ENCODE results near the gene THSD4. TPM values are rescaled to one million over a fixed set of nuclear protein-coding genes. Genes with fewer than 3 reads are reported as not detected.

The THSD4 gene
- polyA plus RNA-seq, 1 experiment = 18.8 TPM

GRCh38 chr15:71573599-71573998 is 458.3 kb downstream of the THSD4 start:
- Histone ChIP-seq H3K4me3 (ENCODE audit: low read depth, low read length) (no peak overlapping the region), H3K36me3 (ENCODE audit: control insufficient read depth, insufficient read depth, low read length) (no peaks in the 10 kb centered on the region), H3K27me3 (ENCODE audit: control insufficient read depth, insufficient read depth, low read length) (no peaks in the 10 kb centered on the region)
- no peak for TF ChIP-seq CTCF (IDR thresholded peaks at IDR 0.05; ENCODE audit: insufficient read depth, low read depth, low read length)
- ChIA-PET CTCF (interaction anchor here (1.7 to 5.0 kb wide), 4 partner anchors 11 to 157 kb away, joined by 5 to 60 read pairs (median 23); no protein-coding TSS in a partner anchor), POLR2A (no interaction called here)
- no peak for DNase-seq (ENCODE audit: low read depth)

GRCh38 chr15:71575474-71576045 is 460.3 kb downstream of the THSD4 start:
- H3K36me3 ChIP-seq (ENCODE audit: control insufficient read depth, insufficient read depth, low read length) = no peaks in the 10 kb centered on the region
- H3K27me3 ChIP-seq (ENCODE audit: control insufficient read depth, insufficient read depth, low read length) = no peaks in the 10 kb centered on the region
- ChIA-PET CTCF (interaction anchor here (0.7 to 5.0 kb wide), 30 partner anchors 8 to 601 kb away, joined by 3 to 60 read pairs (median 3); no protein-coding TSS in a partner anchor), POLR2A (no interaction called here)
- H3K4me3 ChIP-seq (ENCODE audit: low read depth, low read length) = no peak overlapping the region
- DNase-seq (ENCODE audit: low read depth) = no peak
- TF ChIP-seq CTCF (IDR thresholded peaks at IDR 0.05; ENCODE audit: insufficient read depth, low read depth, low read length) = peak; percentile 62

DNA sequence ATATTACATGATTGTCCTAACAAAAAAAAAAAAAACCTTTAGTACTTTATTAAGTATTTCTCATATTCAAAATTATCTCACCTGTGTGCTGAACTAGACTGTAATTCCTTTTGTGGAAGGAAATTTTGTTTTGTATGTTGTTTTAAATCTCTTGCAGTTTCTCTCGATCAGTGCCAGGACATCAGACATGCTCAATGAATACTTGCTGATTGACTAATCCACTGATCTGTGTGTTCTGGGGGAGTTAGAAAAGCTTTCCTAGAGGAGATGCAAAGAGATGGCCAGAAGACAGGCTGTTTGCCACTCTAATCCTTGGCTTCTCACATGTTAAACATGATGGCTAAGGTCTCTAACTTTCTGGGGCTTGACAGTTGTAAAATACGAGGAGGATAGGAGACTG is 461.8 kb downstream of the THSD4 start:
- TF ChIP-seq CTCF (IDR thresholded peaks at IDR 0.05; ENCODE audit: insufficient read depth, low read depth, low read length) = no peak
- CTCF ChIA-PET = interaction anchor here (0.9 to 4.4 kb wide), 5 partner anchors 16 to 222 kb away, joined by 3 to 39 read pairs (median 4); no protein-coding TSS in a partner anchor

DNA sequence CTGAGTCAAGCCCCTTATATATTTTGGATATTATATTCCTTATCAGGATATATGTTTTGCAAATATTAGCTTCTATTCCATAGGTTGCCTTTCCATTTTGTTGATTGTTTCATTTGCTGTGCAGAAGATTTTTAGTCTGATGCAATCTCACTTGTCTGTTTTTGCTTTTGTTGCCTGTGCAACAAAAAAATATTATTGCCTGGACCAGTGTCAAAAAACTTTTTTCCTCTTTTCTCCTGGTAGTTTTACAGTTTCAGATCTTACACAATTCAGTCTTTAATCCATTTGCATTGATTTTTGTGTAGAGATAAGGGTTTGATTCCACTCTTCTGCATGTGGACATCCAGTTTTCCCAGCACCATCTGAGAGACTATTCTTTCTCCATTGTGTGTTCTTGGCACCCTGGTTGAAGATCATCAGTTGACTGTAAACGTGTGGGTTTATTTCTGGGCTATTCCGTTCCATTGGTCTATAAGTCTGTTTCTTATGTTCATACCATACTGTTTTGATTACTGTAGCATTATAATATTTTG is 466.2 kb downstream of the THSD4 start:
- TF ChIP-seq CTCF (IDR thresholded peaks at IDR 0.05; ENCODE audit: insufficient read depth, low read depth, low read length) = no peak
- no peaks in the 10 kb centered on the region for H3K36me3 ChIP-seq (ENCODE audit: control insufficient read depth, insufficient read depth, low read length)
- no peaks in the 10 kb centered on the region for H3K27me3 ChIP-seq (ENCODE audit: control insufficient read depth, insufficient read depth, low read length)
- CTCF ChIA-PET = interaction anchor here (1.0 kb wide), 1 partner anchor 15 kb away, joined by 3 read pairs; no protein-coding TSS in a partner anchor
- no peak for DNase-seq (ENCODE audit: low read depth)
- POLR2A ChIA-PET = no interaction called here
- no peak overlapping the region for H3K4me3 ChIP-seq (ENCODE audit: low read depth, low read length)

More for the DNA sequence above, 461.8 kb downstream of the THSD4 start:
- Histone ChIP-seq H3K27me3 (ENCODE audit: control insufficient read depth, insufficient read depth, low read length) (no peaks in the 10 kb centered on the region), H3K4me3 (ENCODE audit: low read depth, low read length) (no peak overlapping the region), H3K36me3 (ENCODE audit: control insufficient read depth, insufficient read depth, low read length) (no peaks in the 10 kb centered on the region)
- POLR2A ChIA-PET = no interaction called here
- no peak for DNase-seq (ENCODE audit: low read depth)

DNA sequence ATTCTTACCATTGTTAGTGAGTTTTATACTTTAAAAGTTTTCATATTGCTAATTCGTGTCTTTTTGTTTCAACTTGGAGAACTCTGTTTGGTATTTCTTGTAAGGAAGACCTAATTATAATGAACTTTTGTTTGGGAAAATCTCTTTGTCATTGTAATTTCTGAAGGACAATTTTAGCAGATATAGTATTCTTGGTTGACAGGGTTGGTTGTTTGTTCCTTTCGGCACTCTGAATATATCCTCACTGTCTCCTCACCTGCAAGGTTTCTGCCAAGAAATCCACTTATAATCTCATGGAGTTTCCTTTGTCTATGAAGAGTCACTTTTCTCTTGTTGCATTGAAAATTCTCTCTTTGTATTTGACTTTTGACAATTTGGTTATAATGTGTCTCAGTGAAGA is 469.9 kb downstream of the THSD4 start:
- no peak for DNase-seq (ENCODE audit: low read depth)
- H3K36me3 ChIP-seq (ENCODE audit: control insufficient read depth, insufficient read depth, low read length) = no peaks in the 10 kb centered on the region
- no peak for TF ChIP-seq CTCF (IDR thresholded peaks at IDR 0.05; ENCODE audit: insufficient read depth, low read depth, low read length)
- POLR2A ChIA-PET = no interaction called here
- CTCF ChIA-PET = interaction anchor here (1.1 kb wide), 1 partner anchor 9 kb away, joined by 4 read pairs; no protein-coding TSS in a partner anchor
- H3K4me3 ChIP-seq (ENCODE audit: low read depth, low read length) = no peak overlapping the region
- no peaks in the 10 kb centered on the region for H3K27me3 ChIP-seq (ENCODE audit: control insufficient read depth, insufficient read depth, low read length)

Measured in BJ (cell line).